Ovary (tissue), 9 donors: ENCODE data around the gene IL31. TPM values are rescaled to one million over a fixed set of nuclear protein-coding genes. Genes with fewer than 3 reads are reported as not detected.

Experiments used
- DNase-seq, 5 donors: peaks; one replicate each; pipeline ENCODE4 v3.0.0-alpha.2; 2019 to 2020
- H3K27ac ChIP-seq, 2 donors: fragments of 200-600 bp; one replicate each; pipeline versions ENCODE4 v1.5.1 to v1.8.0; 2019 to 2022
- H3K27me3 ChIP-seq: fragments of 200-600 bp; one replicate; pipeline ENCODE4 v1.8.0; 2022
- H3K36me3 ChIP-seq: fragments of 200-600 bp; sonication (generic); one replicate; pipeline ENCODE4 v1.5.1; 2019
- H3K4me1 ChIP-seq: one replicate; pipeline ENCODE4 v1.8.1; 2013; ENCODE audit warnings: mild to moderate bottlenecking, moderate library complexity; ENCODE audit not compliant: insufficient read depth
- H3K4me3 ChIP-seq: fragments of 200-600 bp; sonication (generic); one replicate; pipeline ENCODE4 v1.5.1; 2017
- H3K9me3 ChIP-seq, 2 donors: fragments of 200-600 bp in 1 of 2; sonication (generic) in 1 of 2; one replicate each; pipeline versions ENCODE4 v1.5.1 to v1.8.1; 2013 to 2019; ENCODE audit warnings: mild to moderate bottlenecking in 1 of 2, moderate library complexity in 1 of 2
- EP300 ChIP-seq: sonication (generic); formaldehyde crosslinking; IDR thresholded peaks from one replicate; pipeline ENCODE4 v1.6.1; 2017; ENCODE audit warnings: antibody characterized with exemption
- POLR2A ChIP-seq: fragments of 450-650 bp; IDR thresholded peaks from one replicate; pipeline ENCODE4 v1.6.1; 2017; ENCODE audit warnings: antibody characterized with exemption, mild to moderate bottlenecking, moderate library complexity
- WGBS, 3 donors: extraction: QIAGEN DNeasy Blood & Tissue Kit in 1 of 3; methylation state at CpG; one replicate each; pipeline versions ENCODE4 v1.1.5 to v1.1.7; 2013 to 2017; 5-methylcytosine and 5-hydroxymethylcytosine counted together
- intact Hi-C, 4 donors: fragments of 100-400 bp; cut with DNase I; formaldehyde crosslinking; loops; one replicate each; pipeline versions ENCODE4 v1.11.0 to v1.15.1; 2022 to 2023
- polyA plus RNA-seq, 2 donors: library from polyadenylated mRNA; stranded (reverse); fragments of 200-250 nt in 1 of 2; fragments of 350-450 nt in 1 of 2; fragmentation: Illumina TruSeq in 1 of 2; extraction: RNeasy Lipid Tissue Mini Kit (QIAGEN cat#74804) in 1 of 2; gene quantifications; one replicate each; pipeline ENCODE4 v1.2.3, GENCODE V29; 2013 to 2014
- small RNA-seq: library from RNA; depleted of rRNA; stranded (forward); fragments of <200 nt; gene quantifications from one replicate; pipeline ENCODE3, GENCODE V24; 2016
- total RNA-seq, 7 donors: library from RNA; depleted of rRNA in 2 of 7; stranded (reverse); fragments of >200 nt in 2 of 7; fragmentation: NEBNext Ultra II Directional in 3 of 7; extraction: Animal tissue kit (Norgen Biotek cat#: 25700) in 3 of 7; gene quantifications; one replicate each; pipeline versions ENCODE4 v1.1.0 to v1.2.4, GENCODE V29; 2016 to 2023
- TF ChIP-seq, protein P1 (sequence below), 3 donors: fragments of 450-650 bp in 2 of 3; fragments of 200-600 bp in 1 of 3; IDR thresholded peaks; one replicate each; pipeline versions ENCODE4 v1.5.1 to v1.8.0; 2016 to 2022; ENCODE audit warnings: antibody characterized with exemption in 3 of 3, mild to moderate bottlenecking in 1 of 3
- donor health status: DM: no; HTN: no; CAD: no; lungs with moderate emphysema.
- donor health status: DM: no; HTN: no; CAD: no.
- donor health status: Bipolar disorder and iron deficiency.
- donor health status: DM: yes; HTN: yes; CAD: no.
- donor health status: DM: no; HTN: no; CAD: no.
- donor health status: DM: yes; HTN: yes; CAD: no.

The IL31 gene
- total and polyA plus RNA-seq, 9 donors, result not detected

DNA sequence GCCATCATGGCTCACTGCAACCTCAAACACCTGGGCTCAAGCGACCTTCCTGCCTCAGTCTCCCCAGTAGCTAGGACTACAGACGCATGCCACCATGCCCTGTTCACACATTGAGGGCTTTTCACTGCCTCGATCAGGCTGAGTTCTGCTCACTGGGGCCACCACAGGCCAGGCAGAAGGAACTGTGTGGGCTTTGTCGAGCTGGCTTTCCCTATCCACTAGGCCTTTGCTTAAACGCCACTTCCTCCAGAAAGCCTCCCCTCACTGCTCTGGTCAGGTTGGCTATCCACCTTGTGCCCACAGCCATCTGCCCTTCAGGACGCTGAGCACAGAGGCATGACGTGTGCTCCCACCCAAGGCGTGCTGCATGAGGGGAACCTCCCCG, 50.3 kb downstream of the IL31 start:
- intact Hi-C loops, result loop anchor here (2.0 to 10.0 kb wide), 4 partner anchors 66 to 319 kb away; partner anchors contain the start of gene SETD1B (in 1 of the 4)
- H3K4me1 ChIP-seq, result peaks cover 5% of the 10 kb centered on the region
- H3K4me3 ChIP-seq, result no peak overlapping the region
- WGBS, 3 donors, result 75 to 79% (median 76%) methylated on average over 9 of the region's 9 CpGs
- TF ChIP-seq, protein P1, sequence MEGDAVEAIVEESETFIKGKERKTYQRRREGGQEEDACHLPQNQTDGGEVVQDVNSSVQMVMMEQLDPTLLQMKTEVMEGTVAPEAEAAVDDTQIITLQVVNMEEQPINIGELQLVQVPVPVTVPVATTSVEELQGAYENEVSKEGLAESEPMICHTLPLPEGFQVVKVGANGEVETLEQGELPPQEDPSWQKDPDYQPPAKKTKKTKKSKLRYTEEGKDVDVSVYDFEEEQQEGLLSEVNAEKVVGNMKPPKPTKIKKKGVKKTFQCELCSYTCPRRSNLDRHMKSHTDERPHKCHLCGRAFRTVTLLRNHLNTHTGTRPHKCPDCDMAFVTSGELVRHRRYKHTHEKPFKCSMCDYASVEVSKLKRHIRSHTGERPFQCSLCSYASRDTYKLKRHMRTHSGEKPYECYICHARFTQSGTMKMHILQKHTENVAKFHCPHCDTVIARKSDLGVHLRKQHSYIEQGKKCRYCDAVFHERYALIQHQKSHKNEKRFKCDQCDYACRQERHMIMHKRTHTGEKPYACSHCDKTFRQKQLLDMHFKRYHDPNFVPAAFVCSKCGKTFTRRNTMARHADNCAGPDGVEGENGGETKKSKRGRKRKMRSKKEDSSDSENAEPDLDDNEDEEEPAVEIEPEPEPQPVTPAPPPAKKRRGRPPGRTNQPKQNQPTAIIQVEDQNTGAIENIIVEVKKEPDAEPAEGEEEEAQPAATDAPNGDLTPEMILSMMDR (IDR thresholded peaks at IDR 0.05), result no peak
- TF ChIP-seq POLR2A (no peak), EP300 (no peak)
- H3K9me3 ChIP-seq, result no peaks in the 10 kb centered on the region
- peak overlapping the region in 1 of 2 donors; percentile 16 for H3K27ac ChIP-seq
- no peaks in the 10 kb centered on the region for H3K27me3 ChIP-seq
- no peak for DNase-seq
- H3K36me3 ChIP-seq, result no peaks in the 10 kb centered on the region

DNA sequence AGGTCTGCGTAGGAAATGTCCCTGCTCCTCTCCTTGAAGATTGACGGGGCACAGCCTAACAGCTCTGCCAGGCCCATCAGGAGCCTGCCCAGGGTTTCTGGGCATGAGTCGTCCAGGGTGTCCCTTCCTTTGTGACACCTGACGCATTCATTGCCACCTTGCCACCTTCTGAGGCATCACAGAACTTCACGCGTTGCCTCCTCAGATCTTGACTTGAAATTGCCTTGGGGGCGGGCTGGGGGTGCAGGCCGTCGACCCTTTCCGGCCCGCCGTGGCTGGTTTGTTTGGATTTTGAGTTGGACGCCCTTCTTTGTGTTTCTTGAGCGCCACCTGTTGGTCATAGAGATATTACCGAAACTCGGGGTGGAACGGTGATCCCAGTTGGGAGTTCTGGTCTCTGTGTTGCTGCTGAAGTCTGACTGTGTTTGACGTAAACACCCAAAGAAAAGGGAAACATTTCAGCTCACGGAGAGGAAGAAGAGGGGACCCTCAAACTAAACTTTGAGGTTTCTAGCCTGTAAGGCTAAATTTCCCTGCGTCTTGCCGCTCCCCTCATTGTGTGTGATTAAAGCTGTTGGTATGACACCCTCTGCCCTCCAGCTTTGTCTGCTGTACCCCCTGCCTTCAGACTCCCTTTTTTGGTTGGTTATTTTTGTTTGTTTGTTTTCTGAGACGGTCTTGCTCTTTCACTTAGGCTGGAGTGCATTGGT, 50.8 kb downstream of the IL31 start:
- 16 to 21% (median 18%) methylated on average over 22 of the region's 22 CpGs for WGBS, 3 donors
- no peak overlapping the region for H3K4me3 ChIP-seq
- H3K27ac ChIP-seq, result peak overlapping the region; percentile 16 to 25
- DNase-seq, result peak; percentile 70 to 83 (median 79)
- H3K9me3 ChIP-seq, result no peaks in the 10 kb centered on the region
- TF ChIP-seq POLR2A, result no peak
- no peak for TF ChIP-seq EP300
- TF ChIP-seq, protein P1 (IDR thresholded peaks at IDR 0.05), result peak; percentile 73 to 90 (median 90)
- no peaks in the 10 kb centered on the region for H3K36me3 ChIP-seq
- H3K4me1 ChIP-seq, result peaks cover 5% of the 10 kb centered on the region
- no peaks in the 10 kb centered on the region for H3K27me3 ChIP-seq
- intact Hi-C loops, result loop anchor here (2.0 to 10.0 kb wide), 4 partner anchors 66 to 318 kb away; partner anchors contain the start of gene SETD1B (in 1 of the 4)

Small RNAs within 50 kb of the gene (small RNA-seq; reads per million reads assigned to genes)
- gene DIABLO, result not detected

Other genes with a start within 250 kb of the IL31 start
- 1 to 10 TPM; 4.4 to 9.1 (median 7.2) TPM for gene BCL7A, start 152.3 kb downstream of the IL31 start, total RNA-seq
- gene BCL7A, start 152.3 kb downstream of the IL31 start, polyA plus RNA-seq, result 1 to 10 TPM; 5.0 to 6.4 TPM
- gene MLXIP, start 95.5 kb downstream of the IL31 start, total RNA-seq, result 100 to 1,000 TPM in 2 of 7 donors, 10 to 100 TPM in 5; 23.2 to 111 (median 85.9) TPM
- gene MLXIP, start 95.5 kb downstream of the IL31 start, polyA plus RNA-seq, result 10 to 100 TPM; 34.0 to 43.7 TPM
- 10 to 100 TPM in 1 of 7 donors, 1 to 10 TPM in 4, under 1 TPM in 1, not detected in 1; 0.50 to 12.9 (median 1.3) TPM for gene LRRC43, start 8.9 kb upstream of the IL31 start, total RNA-seq
- under 1 TPM; 0.47 to 0.56 TPM for gene LRRC43, start 8.9 kb upstream of the IL31 start, polyA plus RNA-seq
- gene B3GNT4, start 29.5 kb upstream of the IL31 start, total RNA-seq, result under 1 TPM in 1 of 7 donors, not detected in 6; 0.15 TPM
- gene B3GNT4, start 29.5 kb upstream of the IL31 start, polyA plus RNA-seq, result under 1 TPM in 1 of 2 donors, not detected in 1; 0.42 TPM
- gene DIABLO, start 51.8 kb upstream of the IL31 start, total RNA-seq, result 10 to 100 TPM; 35.9 to 61.1 (median 40.2) TPM
- gene DIABLO, start 51.8 kb upstream of the IL31 start, polyA plus RNA-seq, result 10 to 100 TPM; 41.1 to 92.1 TPM
- 10 to 100 TPM; 11.9 to 15.7 (median 13.1) TPM for gene VPS33A, start 92.3 kb upstream of the IL31 start, total RNA-seq
- 10 to 100 TPM in 1 of 2 donors, 1 to 10 TPM in 1; 9.4 to 22.5 TPM for gene VPS33A, start 92.3 kb upstream of the IL31 start, polyA plus RNA-seq
- gene CLIP1, start 248.4 kb upstream of the IL31 start, total RNA-seq, result 10 to 100 TPM; 30.4 to 71.5 (median 42.3) TPM
- gene CLIP1, start 248.4 kb upstream of the IL31 start, polyA plus RNA-seq, result 10 to 100 TPM; 16.2 to 35.7 TPM